NK-92 treated with Interleukin-12 subunit alpha and Interleukin-12 subunit beta, amount 100 ng/mL, for 24 hours (cell line): ENCODE measurements around the gene LIN7B.
"Not testable (repeated sequence)": the region's sequence is repeated elsewhere in the genome, so short reads cannot be mapped to it uniquely, and the experiment has no call there.

Experiments
- DNase-seq: peaks from one replicate; lab custom pipeline; 2025; lab: John Stamatoyannopoulos, UW

The LIN7B gene

DNA sequence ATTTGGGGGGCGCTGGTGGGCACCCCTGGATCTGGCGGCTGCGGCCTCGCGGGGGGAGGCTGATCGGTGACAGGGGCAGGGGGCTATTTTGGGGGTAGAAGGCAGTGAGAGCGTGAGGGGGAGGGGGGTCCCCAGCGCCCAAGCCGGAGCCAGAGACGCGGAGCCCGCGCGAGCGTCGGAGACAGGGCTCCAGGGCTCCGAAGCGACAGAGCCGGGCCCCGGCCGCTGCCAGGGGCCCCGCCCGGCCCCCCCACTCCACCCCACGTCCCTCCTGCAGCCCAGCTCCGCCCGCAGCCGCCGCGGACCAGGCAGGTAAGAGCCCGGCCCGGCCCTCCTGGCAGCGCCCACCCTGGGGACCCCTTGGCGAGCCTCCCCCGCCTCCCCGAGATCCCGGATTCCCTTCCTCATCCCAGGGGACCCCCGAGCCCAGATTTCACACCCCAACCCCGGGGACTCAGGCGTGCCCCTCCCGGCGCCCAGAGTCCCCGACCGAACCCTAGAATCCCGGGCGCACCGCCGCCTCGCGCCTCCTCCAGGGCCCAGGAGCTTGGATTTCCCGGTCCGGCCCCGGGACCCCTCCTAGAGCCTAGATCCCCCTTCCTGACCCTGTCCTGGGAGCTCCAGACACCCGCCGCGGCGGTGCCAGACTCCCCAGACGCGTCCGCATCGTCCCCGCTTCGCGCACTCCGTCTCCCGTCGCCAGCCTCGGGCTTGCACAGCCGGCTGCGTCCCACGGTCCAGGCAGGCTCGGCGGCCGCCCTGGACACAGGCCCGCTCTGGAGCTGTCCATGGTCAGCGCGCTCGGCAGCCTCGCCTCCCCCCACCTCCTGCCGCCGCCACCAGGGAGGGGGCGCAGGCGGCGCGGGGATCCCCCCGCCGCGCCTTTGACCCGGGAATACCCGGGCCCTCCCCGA, 5.5 kb downstream of the LIN7B start, which contains the start of gene PPFIA3:
Gene PPFIA3 (plus strand): TSS at position 134 of the 914 bp plus-strand sequence. CDS start 8,330 bp downstream, outside the sequence.
- no peak for DNase-seq

DNA sequence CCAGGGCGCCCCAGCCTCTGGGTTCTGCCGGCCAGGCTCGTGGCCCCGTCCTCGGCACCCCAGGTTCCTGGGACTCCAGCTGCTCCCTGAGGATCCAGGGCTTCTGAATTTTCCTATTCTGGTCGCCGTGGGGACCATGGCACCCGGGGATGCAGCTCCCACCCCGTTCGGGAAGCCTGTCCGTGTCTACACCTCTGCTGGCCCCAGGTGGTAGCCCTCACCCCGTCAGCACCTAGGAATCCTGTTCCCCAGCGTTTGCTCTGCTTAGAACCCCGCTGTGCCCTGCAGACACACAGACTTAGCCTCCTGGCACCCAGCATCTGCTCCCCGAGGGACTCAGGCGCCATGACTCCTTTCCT, 6.1 kb downstream of the LIN7B start:
- DNase-seq, result no peak

DNA sequence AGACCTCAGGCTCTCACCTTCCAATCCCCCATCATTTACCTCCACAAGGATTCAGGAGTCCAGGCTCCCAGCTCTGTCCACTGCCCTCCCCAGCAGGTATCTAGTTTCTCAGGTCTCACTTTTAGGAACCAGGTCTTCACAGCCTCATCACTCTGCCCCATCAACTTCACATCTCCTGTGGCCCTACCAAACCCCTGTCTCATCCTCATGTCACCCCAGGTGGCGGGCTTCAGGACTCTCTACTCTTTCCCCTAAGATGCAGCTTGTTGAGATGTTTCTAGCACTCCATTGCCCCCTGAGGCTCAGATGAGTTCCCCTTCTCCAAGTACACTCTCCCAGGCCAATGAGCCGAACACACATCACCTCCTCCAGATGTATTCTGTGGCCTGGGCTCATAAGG, 6.7 kb downstream of the LIN7B start:
- no peak for DNase-seq

DNA sequence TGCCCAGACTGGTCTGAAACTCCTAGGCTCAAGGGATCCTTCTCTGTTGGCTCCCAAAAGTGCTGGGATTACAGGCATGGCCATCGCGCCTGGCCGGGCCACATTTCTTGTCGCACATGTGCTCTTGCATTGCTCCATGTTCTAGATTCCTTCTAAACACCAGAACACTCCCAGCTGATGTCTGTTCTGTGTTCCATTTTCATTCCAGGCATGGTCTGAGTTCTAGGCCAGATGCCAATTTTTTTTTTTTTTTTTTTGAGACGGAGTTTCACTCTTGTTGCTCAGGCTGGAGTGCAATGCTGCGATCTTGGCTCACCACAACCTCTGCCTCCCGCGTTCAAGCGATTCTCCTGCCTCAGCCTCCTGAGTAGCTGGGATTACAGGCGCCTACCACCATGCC, 7.7 kb downstream of the LIN7B start:
- DNase-seq, result not testable (repeated sequence)

DNA sequence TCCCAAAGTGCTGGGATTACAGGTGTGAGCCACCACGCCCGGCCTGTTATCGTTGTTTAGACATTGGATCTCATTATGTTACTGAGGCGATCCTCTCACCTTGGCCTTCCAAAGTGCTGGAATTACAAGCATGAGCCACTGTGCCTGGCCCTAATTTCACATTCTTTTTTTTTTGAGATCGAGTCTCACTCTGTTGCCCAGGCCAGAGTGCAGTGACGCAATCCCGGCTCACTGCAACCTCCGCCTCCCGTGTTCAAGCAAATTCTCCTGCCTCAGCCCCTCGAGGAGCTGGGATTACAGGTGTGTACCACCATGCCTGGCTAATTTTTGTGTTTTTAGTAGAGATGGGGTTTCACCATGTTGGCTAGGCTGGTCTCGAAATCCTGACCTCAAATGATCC, 9.1 kb downstream of the LIN7B start:
- DNase-seq, result not testable (repeated sequence)

DNA sequence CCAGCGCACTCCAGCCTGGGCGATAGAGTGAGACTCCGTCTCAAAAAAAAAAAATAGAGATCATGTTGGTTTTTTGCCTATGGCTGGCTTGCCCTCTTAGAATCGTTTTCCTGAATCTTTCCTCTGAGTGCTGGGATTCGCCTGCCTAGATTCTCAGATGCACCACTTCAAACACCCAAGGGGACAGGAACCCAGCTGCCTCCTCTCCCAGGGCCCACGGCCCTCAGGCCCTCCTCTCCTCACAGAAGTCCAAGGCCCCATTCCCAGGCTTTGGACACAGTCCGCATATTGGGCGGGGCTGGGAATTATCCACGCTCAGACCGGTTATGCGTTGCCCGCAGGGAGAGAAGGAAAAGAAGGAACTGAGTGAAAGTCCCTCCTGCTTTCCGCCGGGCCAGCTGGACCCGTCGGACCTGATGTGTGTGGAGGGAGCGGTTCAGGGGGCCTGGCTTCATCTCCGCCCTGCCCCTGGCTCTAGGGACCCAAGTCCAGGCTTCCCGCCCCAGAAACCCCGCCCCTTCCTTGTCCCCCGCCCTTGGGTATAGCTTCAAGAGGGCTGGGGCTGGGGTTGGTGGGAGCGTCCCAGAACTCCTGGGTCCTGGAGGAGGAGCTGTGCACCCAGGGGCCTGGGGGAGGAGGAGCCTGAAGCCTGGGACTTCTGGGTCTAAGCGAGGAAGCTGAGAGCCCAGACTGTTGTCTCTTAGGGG, 11.0 kb downstream of the LIN7B start:
- no peak for DNase-seq

DNA sequence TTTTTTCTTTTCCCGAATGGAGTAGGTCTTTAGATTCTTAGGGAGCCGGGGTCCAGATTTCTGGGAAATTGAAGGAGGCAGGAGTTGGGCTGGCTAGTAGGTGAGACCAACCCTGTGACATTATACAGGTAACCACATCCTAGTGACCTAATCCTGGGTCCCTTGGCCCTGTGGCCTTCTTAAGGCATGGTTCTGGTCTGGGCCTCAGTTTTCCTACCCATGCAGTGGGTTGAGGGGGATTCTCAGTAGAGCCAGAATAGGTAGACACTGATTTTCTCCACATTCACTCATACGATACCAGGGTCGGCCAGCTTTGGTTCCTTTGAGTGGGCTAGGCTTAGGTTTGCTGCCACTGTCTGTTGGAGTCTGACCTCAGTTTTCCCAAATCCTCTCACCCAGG, 12.4 kb downstream of the LIN7B start:
- no peak for DNase-seq

DNA sequence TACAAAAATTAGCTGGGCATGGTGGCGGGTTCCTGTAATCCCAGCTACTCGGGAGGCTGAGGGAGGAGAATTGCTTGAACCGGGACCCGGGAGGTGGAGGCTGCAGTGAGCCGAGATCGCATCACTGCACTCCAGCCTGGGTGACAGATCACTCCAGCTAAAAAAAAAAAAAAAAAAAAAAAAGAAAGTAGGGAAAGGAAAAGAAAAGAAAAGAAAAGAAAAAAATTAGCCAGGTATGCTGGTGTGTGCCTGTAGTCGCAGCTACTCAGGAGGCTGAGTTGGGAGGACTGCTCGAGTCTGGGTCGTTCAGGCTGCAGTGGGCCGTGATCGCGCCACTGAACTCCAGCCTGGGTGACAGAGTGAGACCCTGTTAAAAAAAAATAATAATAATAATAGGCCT, 13.1 kb downstream of the LIN7B start:
- not testable (repeated sequence) for DNase-seq

DNA sequence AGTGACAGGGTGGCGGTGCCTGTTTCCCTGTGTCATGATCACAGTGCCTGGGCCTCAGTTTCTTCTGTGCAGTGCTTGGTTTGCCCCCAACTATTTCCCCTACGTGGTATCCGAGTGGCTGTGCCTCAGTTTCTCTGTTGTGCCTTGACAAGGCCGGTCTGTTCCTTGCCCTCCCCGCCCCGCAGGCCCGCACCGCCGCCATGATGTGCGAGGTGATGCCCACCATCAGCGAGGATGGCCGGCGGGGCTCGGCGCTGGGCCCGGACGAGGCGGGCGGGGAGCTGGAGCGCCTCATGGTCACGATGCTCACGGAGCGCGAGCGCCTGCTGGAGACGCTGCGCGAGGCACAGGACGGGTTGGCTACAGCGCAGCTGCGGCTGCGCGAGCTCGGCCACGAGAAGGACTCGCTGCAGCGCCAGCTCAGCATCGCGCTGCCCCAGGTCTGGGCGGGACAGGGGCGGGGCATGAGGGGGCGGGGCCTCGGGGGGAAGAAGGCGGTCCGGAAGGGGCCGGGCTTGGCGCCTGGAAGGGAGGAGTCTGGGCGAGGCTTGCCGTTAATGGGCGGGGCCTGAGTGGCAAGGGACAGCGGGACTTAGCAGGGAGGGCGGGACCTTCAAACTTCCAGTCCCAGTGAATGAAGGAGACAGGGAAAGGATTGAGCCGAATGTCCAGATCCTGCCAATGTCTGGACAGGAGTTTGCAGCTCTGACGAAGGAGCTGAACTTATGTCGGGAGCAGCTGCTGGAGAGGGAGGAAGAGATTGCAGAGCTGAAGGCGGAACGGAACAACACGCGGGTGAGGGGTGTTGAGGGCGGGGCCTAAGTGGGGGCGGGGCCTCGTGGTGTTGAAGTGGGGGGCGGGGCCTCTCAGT, 13.7 kb downstream of the LIN7B start:
- DNase-seq, result peak; percentile 75

DNA sequence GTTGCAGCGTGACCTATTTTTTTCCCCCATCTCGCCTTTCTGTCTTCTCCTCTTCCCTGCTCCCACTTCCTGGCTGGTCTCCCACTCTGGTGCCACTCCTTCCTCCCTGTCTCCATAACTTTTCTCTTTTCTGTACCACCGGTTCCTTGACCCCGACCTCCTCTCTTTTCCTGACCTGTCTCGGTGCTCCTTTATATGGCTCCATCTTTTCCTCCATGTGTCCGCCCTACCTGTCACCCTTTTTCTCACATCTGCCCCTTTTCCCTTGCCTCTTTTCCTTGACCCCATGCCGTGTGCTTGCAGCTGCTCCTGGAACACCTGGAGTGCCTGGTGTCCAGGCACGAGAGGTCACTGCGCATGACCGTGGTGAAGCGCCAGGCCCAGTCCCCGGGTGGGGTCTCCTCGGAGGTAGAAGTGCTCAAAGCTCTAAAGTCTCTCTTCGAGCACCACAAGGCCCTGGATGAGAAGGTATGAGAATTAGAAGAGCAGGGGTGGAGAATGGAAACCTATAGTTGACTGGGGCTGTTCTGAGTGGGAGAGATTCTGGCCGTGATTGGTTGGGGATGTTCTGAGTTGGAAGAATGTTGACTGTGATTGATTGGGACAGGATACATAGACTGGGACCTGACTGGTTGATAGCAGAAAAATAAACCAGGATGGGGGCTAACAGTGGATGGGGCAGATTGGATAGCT, 14.5 kb downstream of the LIN7B start:
- no peak for DNase-seq

DNA sequence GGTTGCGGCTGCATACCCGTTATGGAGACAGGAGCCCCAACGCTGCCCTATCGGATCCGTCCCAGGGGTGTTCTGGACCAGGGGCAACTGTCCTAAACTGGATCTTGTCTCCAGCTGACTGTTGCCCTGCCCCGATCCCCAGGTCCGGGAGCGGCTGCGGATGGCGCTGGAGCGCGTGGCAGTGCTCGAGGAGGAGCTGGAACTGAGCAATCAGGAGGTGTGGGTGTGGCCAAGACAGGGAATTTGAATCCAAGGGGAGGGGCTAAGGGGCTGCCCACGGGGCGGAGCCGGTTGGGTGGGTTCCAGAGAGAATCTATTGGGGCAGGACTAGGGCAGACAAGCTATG, 15.0 kb downstream of the LIN7B start:
- no peak for DNase-seq

DNA sequence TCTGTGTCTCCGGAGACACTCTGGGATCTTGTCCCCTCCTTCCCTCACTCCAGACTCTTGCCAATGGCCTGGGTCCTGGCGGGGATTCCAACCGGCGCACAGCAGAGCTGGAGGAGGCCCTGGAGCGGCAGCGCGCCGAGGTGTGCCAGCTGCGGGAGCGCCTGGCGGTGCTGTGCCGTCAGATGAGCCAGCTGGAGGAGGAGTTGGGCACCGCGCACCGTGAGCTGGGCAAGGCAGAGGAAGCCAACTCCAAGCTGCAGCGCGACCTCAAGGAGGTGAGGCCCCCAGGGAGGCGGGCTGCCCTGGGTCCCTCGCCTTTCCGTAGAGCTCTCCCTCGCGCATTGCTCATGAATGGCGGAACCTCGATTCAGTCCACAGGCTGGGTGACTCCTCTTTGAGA, 16.2 kb downstream of the LIN7B start:
- DNase-seq, result no peak

DNA sequence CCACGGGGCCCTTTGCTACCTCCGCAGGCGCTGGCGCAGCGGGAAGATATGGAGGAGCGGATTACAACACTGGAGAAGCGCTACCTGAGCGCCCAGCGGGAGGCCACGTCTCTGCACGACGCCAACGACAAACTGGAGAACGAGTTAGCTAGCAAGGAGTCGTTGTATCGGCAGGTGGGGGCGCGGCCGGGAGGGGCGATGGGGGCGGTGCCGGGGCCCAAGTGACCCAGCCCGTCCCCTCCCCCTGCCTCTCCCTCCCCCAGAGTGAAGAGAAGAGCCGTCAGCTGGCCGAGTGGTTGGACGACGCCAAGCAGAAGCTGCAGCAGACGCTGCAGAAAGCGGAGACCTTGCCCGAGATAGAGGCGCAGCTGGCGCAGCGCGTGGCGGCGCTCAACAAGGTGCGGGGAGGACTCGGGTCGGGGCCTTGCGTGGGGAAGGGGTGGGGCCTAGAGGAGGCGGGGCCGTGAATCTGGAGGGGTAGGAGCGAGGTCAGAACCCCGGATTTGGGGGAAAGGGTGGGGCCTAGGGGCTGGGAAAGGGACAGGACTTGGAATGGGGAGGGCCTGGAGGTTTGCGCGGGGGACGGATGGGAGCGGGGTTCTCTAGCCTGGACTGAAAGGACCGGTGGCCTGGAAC, 18.9 kb downstream of the LIN7B start:
- DNase-seq, result no peak

DNA sequence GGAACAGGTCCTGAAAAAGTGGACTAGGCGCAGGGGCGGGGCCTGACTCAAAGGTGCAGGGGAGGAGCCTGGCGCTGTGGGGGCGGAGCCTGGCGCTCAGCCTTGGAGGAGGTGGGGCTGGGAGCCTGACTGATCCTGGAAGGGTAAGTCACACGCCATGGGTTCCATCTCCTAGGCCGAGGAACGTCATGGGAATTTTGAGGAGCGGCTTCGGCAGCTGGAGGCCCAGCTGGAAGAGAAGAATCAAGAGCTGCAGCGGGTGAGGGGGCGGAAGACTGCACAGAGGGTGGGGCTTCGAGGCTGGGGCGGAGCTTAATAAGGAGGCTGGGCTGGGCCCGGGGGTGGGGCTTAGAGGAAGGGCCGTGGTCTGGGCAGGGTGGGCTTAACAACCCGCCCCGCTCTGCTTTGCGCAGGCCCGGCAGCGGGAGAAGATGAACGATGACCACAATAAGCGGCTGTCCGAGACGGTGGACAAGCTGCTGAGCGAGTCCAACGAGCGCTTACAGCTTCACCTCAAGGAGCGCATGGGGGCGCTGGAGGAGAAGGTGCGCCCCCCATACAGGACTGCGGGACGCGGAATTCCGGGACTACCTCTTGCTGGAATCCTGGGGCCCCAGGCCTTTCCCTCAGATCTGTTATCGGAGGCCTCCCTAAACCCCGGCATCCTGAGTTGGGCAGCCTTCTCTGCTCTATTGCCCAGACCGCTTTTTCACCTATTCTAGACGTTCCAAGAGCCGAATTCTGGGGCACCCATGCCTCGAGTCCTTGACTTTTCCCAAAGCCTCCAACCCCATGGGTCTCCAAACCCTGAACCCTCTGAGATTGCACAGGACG, 19.7 kb downstream of the LIN7B start:
- no peak for DNase-seq

DNA sequence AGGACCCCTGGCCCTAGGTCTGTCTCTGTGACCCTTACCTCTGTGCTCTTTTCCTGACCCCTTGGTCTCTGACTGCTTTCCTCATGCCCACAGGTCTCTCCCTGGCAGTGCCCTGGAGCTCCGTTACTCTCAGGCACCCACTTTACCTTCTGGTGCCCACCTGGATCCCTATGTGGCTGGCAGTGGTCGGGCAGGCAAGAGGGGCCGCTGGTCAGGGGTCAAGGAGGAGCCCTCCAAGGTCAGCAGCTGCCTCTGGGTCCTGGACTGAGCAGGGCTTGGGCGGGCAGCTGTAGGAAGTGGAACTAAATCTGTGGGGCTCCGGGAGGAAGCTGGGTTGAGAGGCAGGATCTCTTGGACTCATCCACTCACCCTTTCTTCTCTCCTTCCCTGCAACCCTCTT, 21.5 kb downstream of the LIN7B start:
- DNase-seq, result no peak

DNA sequence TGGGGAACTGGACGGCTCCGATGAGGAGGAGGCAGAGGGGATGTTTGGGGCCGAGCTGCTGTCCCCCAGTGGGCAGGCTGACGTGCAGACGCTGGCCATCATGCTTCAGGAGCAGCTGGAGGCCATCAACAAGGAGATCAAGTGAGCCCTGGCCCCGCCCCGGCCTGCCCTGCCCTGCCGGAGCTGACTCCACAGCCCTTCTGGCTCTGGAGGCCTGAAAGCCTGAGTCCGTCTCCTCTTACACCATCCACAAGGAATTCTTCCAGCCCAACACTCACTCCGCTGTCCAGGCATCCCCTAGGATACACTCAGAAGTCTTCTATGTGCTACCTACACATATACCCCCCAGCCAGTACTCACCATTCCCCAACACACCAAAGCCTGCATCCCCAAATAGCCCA, 22.6 kb downstream of the LIN7B start:
- no peak for DNase-seq

DNA sequence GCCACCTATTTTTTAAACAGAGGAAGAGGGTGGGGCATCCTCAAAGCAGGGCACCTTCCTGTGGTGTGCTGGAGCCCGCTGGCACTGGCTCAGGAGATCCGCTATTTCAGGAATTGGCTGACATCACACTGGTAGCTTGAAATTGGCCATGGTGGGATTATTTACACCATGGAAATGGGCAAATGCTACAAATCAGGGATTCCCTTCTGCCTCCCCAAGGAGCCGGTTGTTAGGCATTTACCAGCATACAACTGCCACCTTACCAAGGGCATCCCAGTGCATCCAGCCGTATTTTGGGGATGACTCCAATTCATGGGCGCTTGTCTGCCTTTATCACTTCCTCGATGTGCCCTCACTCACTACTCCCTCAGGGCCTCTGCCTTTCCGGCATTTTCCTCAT, 26.8 kb downstream of the LIN7B start:
- no peak for DNase-seq

DNA sequence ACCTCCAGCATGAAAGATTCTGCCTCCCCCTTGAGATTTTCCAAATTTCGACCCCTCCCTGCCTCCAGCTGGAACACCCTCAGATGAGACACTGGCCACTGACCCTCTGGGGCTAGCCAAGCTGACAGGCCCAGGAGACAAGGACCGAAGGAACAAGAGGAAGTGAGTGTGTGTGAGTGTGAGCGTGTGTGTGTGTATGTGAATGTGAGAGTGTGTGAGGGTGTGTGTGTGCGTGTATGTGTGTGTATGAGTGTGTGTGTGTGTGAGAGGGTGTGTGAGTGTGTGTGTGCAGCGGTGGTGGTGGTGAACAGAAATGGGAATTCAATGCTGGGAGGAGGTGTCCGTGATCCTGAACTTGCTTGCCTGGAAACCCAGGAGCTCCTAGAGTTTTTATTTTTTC, 27.2 kb downstream of the LIN7B start:
- DNase-seq, result no peak

DNA sequence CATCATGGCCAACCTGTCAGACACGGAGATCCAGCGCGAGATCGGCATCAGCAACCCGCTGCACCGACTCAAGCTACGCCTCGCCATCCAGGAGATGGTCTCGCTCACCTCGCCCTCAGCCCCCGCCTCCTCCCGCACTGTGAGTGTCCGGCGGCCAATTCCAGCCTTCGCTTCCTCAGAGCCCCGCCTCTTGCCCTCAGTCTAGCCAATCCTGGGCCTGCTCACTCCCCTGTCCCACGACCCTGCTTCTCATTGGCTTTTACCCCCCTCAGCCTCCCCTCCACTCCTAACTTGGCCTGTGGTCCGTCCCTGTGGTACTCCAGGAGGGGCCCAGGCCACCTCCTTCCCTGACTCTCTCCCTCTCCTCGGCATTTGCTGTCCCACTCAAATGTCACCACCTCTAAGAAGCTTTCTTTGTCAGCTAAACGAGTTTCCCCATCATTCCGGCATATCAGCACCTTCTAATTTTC, 28.7 kb downstream of the LIN7B start:
- DNase-seq, result no peak
